Activated CD8-positive, alpha-beta memory T cell treated with anti-CD3 and anti-CD28 coated beads for 36 hours (primary cell): ENCODE measurements around the gene MYL3. TPM values are rescaled to one million over a fixed set of nuclear protein-coding genes. Genes with fewer than 3 reads are reported as not detected.

ENCODE experiments used
- CTCF ChIA-PET: fragments of 350-600 bp; sonication (Branson Sonifier 250); formaldehyde crosslinking; loops from one replicate; lab custom pipeline; 2021; ENCODE audit warnings: antibody characterized with exemption; lab: Charles Lee
- POLR2A ChIA-PET: fragments of 350-600 bp; sonication (Branson Sonifier 250); formaldehyde crosslinking; loops from one replicate; lab custom pipeline; 2021; ENCODE audit warnings: antibody characterized with exemption; lab: Charles Lee
- total RNA-seq, 2 experiments: library from RNA; stranded (reverse); gene quantifications; one replicate each; pipeline ENCODE4 v1.2.3, GENCODE V29; 2021

MYL3 gene
- total RNA-seq, 2 experiments from 2014 or later: not detected

DNA sequence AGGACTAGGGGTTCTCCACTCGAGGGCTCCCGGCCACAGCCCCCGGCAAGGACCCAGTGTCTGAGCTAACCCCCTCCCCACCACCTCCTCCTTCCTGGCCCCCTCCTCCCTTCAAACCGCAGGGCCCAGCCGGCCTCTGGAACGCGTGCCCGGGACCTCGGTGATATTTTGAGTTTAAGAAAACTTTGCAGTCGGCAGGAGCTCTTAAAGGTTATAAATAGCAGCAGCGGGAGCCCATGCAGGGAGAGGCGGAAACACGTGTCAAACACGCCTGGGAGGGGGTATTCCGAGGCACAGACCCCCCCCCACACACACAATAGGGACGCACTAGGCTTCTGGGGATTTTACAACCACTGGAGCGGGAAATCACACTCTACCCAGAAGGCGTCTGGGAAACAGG lies 11.2 kb upstream of the MYL3 start:
- ChIA-PET POLR2A (no interaction called here), CTCF (no interaction called here)

DNA sequence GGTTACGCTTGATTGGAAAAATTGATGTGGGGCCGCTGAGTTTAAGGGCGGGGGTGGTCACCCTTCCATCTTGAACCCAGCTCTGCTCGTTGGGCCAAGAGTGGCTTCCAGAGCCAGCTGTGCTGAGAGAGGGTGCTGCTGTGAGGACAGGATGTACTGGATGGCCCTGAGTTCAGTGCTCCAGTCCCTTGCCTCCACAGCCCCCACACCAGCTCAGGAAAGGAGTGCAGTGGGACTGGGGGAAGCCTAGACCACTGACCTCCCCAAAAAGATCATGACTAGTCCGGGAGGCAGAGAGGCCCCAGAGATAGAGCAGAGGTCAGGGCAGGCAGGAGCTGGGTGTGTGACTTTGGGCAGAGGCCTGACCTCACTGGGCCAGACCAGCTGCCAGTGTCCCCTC lies 10.3 kb upstream of the MYL3 start:
- CTCF ChIA-PET: interaction anchor here (1.1 to 1.3 kb wide), 2 partner anchors 22 to 36 kb away, joined by 4 to 5 read pairs; no protein-coding TSS in a partner anchor
- POLR2A ChIA-PET: no interaction called here

GRCh38 chr3:46871222-46871621 lies 8.0 kb upstream of the MYL3 start:
- ChIA-PET POLR2A (no interaction called here), CTCF (interaction anchor here (1.3 kb wide), 1 partner anchor 38 kb away, joined by 3 read pairs; no protein-coding TSS in a partner anchor)

DNA sequence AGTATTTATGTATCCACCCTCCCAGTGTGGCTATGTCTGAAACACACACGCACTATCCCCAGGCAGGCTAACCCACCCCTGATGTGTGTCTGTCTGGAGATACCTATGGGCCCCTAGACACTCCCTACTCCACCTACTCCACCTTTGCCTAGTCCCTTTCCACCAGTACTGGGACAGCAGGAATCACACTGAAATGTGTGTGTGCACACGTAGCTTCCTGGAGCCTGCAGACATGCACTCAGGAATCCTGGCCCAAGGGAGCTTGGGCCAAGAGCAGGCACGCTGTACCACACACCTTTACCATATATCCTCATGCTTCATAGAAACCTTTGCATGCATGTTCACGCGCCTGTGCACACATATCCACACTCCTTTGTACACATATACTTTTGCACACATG lies 7.4 kb upstream of the MYL3 start:
- ChIA-PET CTCF (no interaction called here), POLR2A (no interaction called here)

DNA sequence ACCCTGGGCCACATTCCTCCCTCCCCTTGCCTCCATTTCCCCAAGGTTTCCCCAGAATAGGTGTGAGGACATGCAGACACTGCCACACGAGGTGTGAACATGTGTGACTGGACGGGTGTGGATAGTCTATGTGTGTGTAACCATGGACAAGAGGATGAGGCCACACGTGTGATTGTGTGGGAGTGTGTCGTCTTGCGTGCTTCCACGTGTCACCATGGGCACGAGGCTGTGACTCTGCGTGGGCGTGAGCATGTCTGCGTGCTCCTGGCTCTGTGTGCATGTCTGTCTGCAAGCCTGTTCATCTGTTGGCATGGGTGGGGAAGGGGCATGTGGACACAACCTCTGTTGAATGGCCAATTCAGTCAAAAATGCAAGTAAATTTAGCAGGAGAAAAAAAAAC lies 6.2 kb upstream of the MYL3 start:
- ChIA-PET POLR2A (no interaction called here), CTCF (no interaction called here)

GRCh38 chr3:46868948-46869347 lies 5.7 kb upstream of the MYL3 start:
- CTCF ChIA-PET: interaction anchor here (1.1 kb wide), 1 partner anchor 26 kb away, joined by 5 read pairs; no protein-coding TSS in a partner anchor
- POLR2A ChIA-PET: no interaction called here

GRCh38 chr3:46868287-46868686 lies 5.0 kb upstream of the MYL3 start:
- POLR2A ChIA-PET: no interaction called here
- CTCF ChIA-PET: interaction anchor here (1.0 to 2.2 kb wide), 5 partner anchors 20 to 189 kb away, joined by 3 to 8 read pairs (median 5); no protein-coding TSS in a partner anchor

- CTCF ChIA-PET: interaction anchor here (0.5 to 2.2 kb wide), 11 partner anchors 14 to 235 kb away, joined by 3 to 15 read pairs (median 4); no protein-coding TSS in a partner anchor
- POLR2A ChIA-PET: interaction anchor here (0.6 kb wide), 1 partner anchor 109 kb away, joined by 4 read pairs; no protein-coding TSS in a partner anchor
Measured at GRCh38 chr3:46867550-46867898, 4.3 kb upstream of the MYL3 start.

GRCh38 chr3:46866720-46867549 lies 3.7 kb upstream of the MYL3 start:
- ChIA-PET POLR2A (interaction anchor here (0.6 kb wide), 1 partner anchor 110 kb away, joined by 4 read pairs; no protein-coding TSS in a partner anchor), CTCF (interaction anchor here (0.5 to 2.2 kb wide), 18 partner anchors 9 to 236 kb away, joined by 3 to 15 read pairs (median 4); no protein-coding TSS in a partner anchor)

DNA sequence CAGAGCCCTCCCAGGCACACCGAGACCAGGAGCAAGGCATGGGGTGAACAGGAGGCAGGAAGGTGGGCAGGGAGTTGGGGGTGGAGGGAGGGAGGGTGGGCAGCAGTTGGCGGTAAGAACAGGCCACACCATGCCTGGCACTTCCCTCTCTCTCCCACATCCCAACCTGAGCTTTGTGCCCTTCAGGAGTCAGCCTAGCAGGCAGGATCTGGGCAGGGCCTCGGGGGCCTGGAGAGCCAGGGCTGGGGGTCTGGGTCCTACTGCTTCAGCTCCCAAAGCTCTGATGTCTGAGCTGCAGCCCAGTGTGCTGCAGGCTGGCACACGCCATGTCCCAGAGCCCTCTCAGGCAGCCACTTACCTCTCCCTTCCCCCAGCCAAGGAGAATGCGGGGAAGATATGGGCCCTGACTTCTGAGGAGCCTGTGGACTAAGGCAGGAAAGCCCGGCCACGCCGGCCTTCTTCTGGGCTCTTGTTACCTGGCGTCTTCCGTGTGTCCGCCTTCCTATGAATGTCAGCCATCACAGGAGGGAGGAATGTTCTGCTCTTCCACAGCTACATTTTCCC lies 2.9 kb upstream of the MYL3 start:
- POLR2A ChIA-PET: no interaction called here
- CTCF ChIA-PET: interaction anchor here (0.6 to 2.2 kb wide), 12 partner anchors 10 to 357 kb away, joined by 3 to 15 read pairs (median 4); no protein-coding TSS in a partner anchor

GRCh38 chr3:46865546-46865945 lies 2.3 kb upstream of the MYL3 start:
- POLR2A ChIA-PET: no interaction called here
- CTCF ChIA-PET: interaction anchor here (1.0 to 2.2 kb wide), 3 partner anchors 29 to 358 kb away, joined by 3 to 15 read pairs (median 3); no protein-coding TSS in a partner anchor

- ChIA-PET POLR2A (no interaction called here), CTCF (no interaction called here)
Measured at GRCh38 chr3:46865031-46865507, 1.8 kb upstream of the MYL3 start.

GRCh38 chr3:46864061-46864881 lies 1.0 kb upstream of the MYL3 start:
- ChIA-PET POLR2A (no interaction called here), CTCF (no interaction called here)

DNA sequence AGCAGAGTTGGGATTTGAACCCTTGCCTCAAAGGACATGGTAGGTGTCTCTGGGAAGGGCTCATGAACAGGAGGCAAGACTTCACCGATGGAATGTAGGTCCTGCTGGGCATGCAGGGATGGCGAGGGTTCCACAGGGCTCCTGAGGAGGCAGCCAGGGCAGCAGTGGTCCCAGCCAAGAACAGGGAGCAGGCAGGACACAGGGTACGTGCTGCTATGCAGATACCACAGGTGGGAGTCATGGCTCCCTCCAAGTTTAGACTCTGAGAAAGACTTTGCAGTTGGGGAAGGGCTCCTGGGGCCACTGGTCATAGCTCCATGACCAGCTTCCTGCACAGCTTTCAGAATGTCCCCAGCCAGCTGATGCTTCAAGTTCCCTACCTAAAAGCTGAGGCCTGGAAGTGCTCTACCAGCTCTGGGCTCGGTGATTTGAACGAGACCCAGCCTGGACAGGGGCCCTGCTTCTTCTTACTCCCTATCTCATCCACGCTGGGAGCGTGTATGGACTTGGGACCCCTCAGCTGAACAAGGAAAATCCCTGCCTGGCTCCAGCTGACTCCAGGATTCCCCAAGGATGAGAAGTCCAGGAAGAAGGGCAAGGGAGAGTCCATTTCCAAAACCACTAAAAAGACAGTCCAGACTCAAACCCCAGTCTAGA lies 747 bp downstream of the MYL3 start:
- CTCF ChIA-PET: no interaction called here

DNA sequence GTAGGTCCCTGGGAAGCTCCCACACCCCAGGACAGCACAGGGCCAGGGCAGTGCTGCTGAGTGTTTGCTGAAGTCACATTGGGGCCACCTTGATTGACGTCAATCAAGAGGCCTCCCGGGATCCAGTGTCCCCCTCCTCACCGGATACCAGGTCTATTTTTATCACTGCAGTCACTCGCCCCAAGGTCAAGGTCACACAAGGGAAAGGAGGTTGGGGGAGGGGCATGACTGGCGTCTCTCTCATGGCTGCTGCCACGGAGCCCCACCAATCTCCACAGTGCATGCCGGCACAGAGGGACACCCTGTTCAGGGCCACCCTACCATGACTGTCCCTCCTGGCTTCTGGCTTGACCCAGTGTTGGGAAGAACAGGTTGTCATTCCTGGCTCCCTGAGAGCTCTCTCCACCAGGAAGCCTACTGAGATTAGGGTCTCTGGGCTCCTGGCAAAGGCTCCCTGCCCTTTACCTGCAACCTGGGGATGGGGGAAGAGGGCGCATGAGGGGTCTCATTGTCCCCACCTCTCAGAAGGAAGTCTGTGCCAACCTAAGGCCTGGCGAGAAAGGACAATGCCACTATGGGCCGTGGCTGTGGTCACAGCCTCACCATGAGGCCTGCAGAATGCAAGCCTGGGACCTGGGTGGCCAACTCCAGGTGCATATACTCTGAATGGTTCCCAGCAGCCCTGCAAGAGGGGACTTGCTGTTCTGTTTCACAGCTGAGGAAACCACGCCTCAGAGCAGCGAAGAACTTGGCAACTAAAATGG lies 1.5 kb downstream of the MYL3 start:
- ChIA-PET CTCF (no interaction called here), POLR2A (no interaction called here)

More for the DNA sequence above, 747 bp downstream of the MYL3 start:
- POLR2A ChIA-PET: no interaction called here

GRCh38 chr3:46860810-46861604 lies 2.2 kb downstream of the MYL3 start:
- ChIA-PET POLR2A (no interaction called here), CTCF (no interaction called here)
